CD4-positive, alpha-beta T cell treated with Interferon alpha-2 for 1 hour (primary cell): ENCODE measurements around the gene OR5K3.

ENCODE experiments used
- DNase-seq, 2 donors: peaks; one replicate each; pipeline ENCODE4 v3.0.0-alpha.2; 2020 to 2022

The OR5K3 gene

DNA sequence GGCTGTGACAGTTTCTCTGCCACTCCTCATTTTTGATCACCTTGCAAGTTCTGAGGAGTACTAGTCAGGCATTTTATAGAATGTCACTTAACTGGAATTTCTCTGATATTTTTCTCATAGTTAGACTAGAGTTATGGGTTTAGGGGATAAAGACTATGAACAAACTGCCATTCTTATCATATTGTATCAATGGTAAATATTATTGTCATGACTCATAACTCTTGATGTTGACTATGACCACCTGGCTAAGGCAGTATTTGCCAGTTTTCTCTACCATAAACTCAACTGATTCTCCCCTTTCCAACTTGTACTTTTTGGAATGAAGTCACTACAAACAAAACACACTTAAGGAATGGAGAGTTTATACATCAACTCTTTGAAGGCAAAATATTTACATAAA lies 49.8 kb downstream of the OR5K3 start:
- no peak for DNase-seq
